Esophagus mucosa (tissue), 1 donor: Measurements from ENCODE around the gene YJU2. TPM values are rescaled to one million over a fixed set of nuclear protein-coding genes. Genes with fewer than 3 reads are reported as not detected.
"Not testable (repeated sequence)": the region's sequence is repeated elsewhere in the genome, so short reads cannot be mapped to it uniquely, and the experiment has no call there.

Source experiments
- ATAC-seq: fragments of 200-7000 bp; cut with Tn5 transposase; one replicate; pipeline ENCODE4 v1.9.1; 2020
- total RNA-seq: library from RNA; stranded (reverse); gene quantifications from one replicate; pipeline ENCODE4 v1.2.4, GENCODE V29; 2023
- donor health status: DM: yes; HTN: yes; CAD: no.

YJU2 gene
- total RNA-seq, 1 donor from 2014 or later: 20.1 TPM

GRCh38 chr19:4268816-4269430 is 22.0 kb downstream of the YJU2 start:
- ATAC-seq: peak; percentile 4

- ATAC-seq: peak; percentile 19
Measured at GRCh38 chr19:4272894-4273293, 26.0 kb downstream of the YJU2 start.

- not testable (repeated sequence) for ATAC-seq
Measured at GRCh38 chr19:4274321-4274686, 27.4 kb downstream of the YJU2 start.

GRCh38 chr19:4277191-4277696 is 30.4 kb downstream of the YJU2 start:
- ATAC-seq: no peak

- no peak for ATAC-seq
Measured at GRCh38 chr19:4278010-4278409, 31.1 kb downstream of the YJU2 start.

- no peak for ATAC-seq
Measured at GRCh38 chr19:4278419-4279266, 31.8 kb downstream of the YJU2 start, which contains the start of gene SHD. Gene SHD, plus strand, starts transcription at chr19:4279266. Its CDS starts 798 bp downstream, at chr19:4280064.

- ATAC-seq: no peak
Measured at GRCh38 chr19:4279267-4279529, 32.3 kb downstream of the YJU2 start.

GRCh38 chr19:4279530-4280422 is 32.9 kb downstream of the YJU2 start:
- ATAC-seq: no peak

- peak; percentile 59 for ATAC-seq
Measured at GRCh38 chr19:4284176-4284958, 37.5 kb downstream of the YJU2 start.

GRCh38 chr19:4284974-4285373 is 38.1 kb downstream of the YJU2 start:
- ATAC-seq: no peak

GRCh38 chr19:4286141-4286540 is 39.3 kb downstream of the YJU2 start:
- ATAC-seq: not testable (repeated sequence)

- peak; percentile 57 for ATAC-seq
Measured at GRCh38 chr19:4288091-4288777, 41.4 kb downstream of the YJU2 start.

- no peak for ATAC-seq
Measured at GRCh38 chr19:4291184-4291732, 44.4 kb downstream of the YJU2 start.

- ATAC-seq: no peak
Measured at GRCh38 chr19:4292515-4292914, 45.6 kb downstream of the YJU2 start.

GRCh38 chr19:4294389-4294788 is 47.5 kb downstream of the YJU2 start:
- no peak for ATAC-seq

- ATAC-seq: no peak
Measured at GRCh38 chr19:4295972-4296771, 49.3 kb downstream of the YJU2 start.

GRCh38 chr19:4297901-4298809 is 51.3 kb downstream of the YJU2 start:
- ATAC-seq: peak; percentile 28

- no peak for ATAC-seq
Measured at GRCh38 chr19:4298810-4299550, 52.1 kb downstream of the YJU2 start.

GRCh38 chr19:4300589-4300988 is 53.7 kb downstream of the YJU2 start:
- no peak for ATAC-seq
